GM19438 (cell line): ENCODE data around the gene CEMIP2.
"Not testable (repeated sequence)": the region's sequence is repeated elsewhere in the genome, so short reads cannot be mapped to it uniquely, and the experiment has no call there.

ENCODE experiments used
- ATAC-seq: cut with Tn5 transposase; IDR thresholded peaks from one replicate; pipeline ENCODE4 v1.9.1; 2021; ENCODE audit warnings: low read depth; ENCODE audit not compliant: unreplicated experiment

The CEMIP2 gene

DNA sequence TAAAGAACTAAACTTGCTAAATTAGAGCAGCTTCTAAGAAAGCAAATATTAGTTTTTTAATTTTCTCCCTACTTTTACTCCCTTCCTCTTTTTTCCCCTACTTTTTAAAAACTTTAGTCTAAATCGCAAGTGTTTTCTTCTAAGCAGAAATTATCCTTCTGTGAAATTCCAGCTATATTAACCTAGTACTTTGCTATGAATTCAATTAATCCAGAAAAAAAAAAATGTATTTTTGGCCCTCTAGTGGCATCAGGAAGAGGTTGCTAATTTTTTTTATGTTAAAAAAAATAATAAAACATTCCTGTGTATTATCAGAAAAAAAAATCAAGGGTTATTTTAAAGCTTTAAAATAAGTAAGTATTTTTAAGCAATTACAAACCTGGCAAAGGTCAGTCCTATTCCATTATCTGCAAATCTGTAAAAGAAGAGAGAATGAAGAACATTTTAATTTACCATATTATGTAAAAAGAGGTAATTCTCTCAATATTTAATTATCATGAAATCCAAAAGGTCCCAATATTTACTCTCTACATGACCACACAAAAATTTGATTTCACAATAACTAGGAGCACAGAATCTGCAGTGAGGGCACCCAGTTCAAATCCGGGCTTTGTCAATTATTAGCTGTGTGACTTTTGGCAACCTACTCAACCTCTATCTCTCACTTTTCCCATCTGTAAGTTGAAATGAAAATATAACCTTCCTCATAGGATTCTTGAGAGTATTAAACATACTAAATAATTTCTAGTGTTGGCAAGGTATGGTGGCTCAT is 52.0 kb downstream of the CEMIP2 start:
- no peak for ATAC-seq

DNA sequence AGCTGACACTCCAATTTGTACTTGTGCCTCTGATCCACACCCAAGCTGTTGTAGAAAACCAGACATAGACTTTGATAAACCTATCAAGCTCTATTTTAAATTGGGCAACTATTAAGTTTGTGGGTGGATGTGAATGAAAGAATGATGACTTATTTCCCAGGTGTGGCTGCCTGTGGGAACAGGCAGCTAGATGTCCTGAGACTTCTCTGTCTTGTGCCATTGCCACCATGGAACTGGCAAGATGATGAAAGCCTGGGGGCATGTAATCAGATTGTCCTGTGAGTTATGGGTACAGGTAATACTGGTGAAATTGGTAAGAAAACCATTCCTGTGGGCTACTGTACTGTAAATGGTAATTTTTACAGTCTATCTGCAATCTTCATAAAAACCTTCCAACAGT is 57.5 kb downstream of the CEMIP2 start:
- ATAC-seq, result no peak

DNA sequence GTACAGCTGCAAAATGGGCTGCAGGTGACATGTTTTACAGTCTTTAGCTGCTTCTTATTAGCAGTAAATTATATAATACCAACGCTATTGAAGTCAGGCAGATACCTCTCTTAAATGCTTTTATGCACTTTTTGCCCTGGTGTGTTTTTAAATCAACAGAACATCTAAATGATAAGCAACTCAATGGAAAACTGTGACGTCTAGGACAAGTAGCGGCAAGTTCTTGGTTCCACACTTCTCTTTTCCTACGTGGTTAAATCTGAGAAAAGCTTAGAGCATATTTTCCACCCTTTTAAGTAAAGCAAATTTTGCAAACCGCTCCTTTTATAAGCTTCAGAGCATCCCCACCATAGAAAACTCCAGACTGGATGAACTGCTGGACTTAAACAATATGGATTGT is 58.1 kb downstream of the CEMIP2 start:
- no peak for ATAC-seq

DNA sequence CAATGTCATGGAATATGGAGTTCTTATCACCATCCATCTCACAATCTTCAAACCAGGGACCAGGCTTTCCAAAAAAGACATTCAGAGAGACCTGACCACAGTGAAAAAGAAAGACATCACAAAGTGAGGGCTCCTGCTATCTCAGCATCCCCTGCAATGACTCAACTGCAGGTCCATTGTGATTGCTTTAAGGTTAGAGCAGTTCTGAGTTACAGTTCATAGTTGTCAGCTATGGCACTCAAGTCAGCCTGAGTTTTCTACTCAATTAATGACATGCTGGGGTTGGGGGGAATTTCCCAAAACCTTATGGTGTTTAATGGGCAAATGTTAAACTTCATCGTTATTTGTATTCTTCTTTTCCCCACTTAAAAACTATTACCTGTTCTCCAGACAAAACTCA is 58.9 kb downstream of the CEMIP2 start:
- no peak for ATAC-seq

DNA sequence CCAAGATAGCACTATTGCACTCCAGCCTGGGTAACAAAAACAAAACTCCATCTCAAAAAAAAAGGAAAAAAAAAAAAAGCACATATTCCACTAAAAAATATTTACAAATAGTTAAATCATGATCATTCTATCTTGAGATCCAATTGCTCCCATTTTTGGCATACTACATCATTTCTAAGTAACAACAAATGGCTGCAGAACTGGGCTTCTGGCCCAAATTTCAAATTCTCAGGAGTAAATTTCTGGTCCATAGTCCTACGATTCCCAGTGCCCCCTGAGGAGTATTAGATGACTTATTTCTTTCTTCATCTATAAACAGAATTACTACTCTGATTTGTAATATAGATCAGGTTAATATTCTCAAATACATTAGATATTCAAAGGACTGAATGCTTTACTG is 62.1 kb downstream of the CEMIP2 start:
- no peak for ATAC-seq

DNA sequence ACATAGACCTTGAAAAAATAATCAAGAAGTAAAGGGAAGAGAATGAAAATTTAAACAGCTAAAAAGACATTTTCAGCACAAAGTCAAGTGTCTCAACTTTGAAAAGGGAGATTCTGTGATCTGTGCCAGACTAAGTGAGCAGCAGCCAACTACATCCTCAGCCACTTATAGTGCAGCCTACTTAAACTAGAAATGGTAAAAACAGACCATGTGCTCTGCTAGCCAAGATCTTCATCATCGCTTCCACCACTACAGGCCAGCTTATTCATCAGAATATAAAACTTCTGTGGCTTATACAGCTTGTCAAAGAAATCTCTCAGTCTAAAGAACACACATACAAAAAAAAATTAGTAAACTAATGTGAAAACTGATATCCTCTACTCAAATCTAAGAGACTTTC is 63.5 kb downstream of the CEMIP2 start:
- ATAC-seq, result no peak

DNA sequence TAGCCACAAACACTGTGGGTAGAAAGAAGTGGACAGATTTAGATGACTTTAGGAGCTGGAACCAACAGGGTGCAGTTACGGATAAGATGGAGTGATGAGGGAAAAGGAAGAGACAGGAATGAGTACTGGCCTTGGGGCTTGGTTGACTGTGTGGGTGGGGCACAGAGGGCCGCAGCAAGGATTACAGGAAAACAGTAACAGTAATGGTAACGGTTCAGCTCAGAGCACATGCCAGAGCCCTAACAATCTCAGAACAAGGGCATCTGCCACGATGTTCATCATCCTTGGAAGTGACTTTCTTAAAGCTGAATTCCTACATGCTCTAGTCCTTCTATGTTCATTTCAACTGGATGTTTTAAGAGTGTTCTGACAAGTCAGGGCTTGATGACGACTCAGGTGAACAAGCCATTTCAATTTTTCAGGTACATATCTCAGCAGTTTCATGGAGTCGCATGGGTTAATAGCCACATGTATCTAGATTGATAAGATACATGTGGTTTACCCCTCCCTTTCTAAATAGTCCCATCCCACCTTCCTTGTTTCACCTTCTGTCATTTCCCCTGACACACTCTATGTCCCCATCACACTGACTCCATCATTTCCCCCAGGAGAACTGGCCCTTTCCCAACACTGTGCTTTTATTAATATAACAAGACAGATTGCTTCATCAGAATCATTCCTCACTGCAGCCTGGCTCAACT is 65.0 kb downstream of the CEMIP2 start:
- no peak for ATAC-seq

DNA sequence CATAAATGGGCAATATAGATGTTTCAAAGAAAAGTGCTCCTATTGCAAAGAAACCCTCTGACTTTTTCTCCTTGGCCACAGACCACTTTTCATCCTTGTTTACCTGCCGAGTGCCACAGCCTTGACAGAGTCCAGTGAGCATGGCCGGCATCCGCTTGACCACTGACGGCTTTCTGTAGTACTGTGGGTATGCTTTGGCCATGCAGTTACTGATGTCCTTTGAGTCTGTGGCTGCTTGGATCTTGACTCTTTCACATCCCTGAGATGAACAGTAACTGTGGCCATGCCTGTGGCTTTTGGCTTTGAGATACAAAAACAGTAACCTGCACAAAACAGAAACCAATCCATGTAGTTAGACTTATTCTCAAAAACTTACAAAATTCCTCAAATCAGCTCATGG is 70.4 kb downstream of the CEMIP2 start:
- ATAC-seq, result no peak

DNA sequence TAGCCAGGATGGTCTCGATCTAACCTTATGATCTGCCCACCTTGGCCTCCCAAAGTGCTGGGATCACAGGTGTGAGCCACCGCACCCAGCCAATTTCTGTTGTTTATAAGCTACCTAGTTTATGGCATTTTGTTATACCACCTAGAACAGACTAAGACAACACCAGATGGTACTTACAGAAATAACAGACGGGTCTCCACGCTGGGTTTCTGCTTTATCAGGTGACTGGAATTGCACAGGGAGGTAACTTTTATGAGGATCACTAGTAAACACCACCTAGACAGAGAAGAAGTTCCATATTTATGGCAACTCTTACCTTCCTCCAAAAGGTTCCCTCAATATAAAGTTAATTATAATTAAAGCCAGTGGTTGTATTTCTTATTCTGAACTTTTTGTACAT is 74.0 kb downstream of the CEMIP2 start:
- no peak for ATAC-seq

DNA sequence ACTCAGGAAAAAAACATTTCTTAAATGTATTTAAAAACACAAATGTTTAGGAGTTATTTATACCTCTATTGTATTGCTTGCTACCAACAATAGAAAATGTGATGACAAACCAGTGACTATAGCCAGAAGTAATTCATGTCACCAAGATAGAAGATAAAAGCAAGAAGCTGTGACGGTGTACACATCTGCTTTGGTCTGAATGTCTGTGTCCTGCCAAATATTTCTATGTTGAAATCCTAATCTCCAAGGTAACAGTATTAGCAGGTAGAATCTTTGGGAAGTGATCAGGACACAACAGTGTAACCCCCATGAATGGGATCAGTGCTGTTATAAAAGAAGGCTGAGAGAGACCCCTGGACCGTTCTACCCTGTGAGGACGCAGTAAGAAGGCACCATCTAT is 74.7 kb downstream of the CEMIP2 start:
- no peak for ATAC-seq

DNA sequence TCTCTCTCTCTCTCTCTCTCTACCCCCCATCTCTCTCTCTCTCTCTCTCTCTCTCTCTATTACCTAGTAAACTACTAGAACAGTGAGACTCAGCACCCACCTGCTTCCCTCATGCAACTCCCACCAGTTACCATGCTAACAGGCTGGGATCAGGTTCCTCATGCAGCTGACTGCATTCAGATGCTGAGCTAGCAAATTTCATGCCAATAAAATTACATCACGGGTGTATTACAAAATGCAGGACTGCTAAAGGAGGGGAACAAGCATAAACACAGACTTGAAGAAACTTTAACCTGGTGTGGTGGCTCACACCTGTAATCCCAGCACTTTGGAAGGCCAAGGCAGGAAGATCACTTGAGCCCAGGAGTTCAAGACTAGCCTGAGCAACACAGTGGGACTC is 76.0 kb downstream of the CEMIP2 start:
- no peak for ATAC-seq

DNA sequence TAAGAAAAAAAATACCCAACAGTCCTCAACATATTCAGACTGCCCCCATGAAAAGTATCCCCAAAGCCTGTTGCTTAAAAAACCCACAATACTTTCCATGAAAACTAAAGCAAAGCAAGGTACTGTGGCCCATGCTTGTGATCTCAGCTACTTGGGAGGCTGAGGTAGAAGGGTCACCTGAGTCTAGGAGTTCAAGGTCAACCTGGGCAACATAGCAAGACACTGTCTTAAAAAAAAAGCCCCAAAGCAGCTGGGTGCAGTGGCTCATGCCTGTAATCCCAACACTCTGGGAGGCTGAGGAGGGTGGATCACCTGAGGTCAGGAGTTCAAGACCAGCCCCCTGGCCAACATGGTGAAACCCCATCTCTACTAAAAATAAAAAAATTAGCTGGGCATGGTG is 76.7 kb downstream of the CEMIP2 start:
- not testable (repeated sequence) for ATAC-seq

DNA sequence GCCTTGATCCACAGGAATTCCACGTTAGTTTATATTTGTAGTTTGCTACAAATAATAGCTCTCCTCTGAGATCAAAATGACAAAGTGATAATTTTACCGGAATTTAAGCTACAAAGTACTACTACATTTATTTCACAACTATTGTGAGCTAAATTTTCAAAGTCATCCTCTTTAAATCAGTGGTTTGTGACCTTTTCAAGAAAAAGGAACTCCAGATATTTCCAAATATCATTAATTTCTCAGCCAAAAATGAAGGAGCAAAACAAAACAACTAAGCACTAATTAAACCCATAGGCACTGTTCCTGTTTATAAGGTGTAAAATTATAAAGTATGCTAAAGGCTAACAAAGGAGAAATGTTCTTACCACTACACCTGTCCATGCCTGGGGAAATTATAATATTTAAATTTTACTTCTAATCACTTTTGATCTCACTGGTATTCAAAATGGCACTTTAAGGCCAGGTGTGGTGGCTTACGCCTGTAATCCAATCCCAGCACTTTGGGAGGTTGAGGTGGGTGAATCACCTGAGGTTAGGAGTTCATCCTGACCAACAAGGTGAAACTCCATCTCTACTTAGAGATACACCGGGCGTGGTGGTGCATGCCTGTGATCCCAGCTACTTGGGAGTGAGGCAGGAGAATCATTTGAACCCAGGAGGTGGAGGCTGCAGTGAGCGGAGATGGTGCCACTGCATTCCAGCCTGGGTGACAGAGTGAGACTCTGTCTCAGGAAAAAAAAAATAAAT is 77.5 kb downstream of the CEMIP2 start:
- no peak for ATAC-seq

DNA sequence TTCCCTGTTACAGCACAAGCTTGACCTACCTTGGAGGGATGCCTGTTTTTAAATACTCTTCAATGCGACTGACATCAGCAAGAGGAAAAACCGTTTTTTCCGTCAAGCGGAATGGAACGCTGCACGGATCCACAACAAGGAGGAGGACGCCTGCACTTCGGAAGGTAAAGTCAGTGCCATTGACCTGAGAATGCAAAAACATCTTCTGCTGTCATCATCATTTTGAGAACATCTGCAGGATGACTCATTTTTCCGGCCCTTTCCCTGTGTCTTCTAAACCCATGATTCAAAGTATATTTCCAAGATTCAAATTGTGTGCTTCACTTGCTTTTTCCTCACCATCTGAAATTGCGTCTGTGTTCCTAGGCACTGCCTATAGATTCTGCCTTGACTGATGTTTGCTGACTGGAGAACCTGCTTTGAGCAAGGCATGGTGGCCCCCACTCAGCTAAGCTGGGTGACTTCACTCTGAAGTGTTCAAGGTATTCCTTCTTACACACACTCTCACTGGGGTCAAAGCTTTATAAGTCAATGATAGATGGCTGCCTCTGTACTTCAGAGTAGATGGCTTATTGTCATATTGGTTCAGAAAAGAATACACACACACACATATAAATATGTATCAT is 78.1 kb downstream of the CEMIP2 start:
- no peak for ATAC-seq

DNA sequence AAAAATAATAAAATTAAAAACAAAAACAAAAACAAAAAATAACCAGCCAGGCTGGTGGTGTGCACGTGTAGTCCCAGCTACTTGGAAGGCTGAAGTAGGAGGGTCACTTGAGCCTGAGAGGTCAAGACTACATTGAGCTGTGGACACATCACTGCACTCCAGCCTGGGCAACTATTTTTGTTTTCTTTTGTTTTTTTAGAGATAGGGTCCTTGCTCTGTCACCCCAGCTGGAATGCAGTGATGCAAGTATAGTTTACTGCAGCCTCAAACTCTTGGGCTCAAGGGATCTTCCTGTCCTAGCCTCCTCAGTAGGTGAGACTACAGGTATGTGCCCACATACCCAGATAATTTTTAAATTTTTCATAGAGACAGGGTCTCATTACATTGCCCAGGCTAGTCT is 80.6 kb downstream of the CEMIP2 start:
- no peak for ATAC-seq

DNA sequence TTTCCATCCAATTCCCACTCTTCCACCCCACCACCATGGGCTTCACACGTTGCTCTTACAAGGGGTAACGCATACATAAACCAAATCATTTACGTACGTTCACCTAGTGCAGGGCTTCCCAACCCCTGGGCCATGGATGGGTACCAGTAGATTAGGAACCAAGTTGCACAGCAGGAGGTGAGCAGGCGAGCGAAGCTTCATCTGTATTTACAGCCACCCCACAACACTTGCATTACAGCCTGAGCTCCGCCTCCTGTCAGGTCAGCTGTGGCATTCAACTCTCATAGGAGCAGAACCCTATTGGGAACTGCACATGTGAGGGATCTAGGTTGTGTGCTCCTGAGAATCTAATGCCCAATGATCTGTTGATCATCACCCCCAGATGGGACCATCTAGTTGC is 82.3 kb downstream of the CEMIP2 start:
- ATAC-seq, result no peak

DNA sequence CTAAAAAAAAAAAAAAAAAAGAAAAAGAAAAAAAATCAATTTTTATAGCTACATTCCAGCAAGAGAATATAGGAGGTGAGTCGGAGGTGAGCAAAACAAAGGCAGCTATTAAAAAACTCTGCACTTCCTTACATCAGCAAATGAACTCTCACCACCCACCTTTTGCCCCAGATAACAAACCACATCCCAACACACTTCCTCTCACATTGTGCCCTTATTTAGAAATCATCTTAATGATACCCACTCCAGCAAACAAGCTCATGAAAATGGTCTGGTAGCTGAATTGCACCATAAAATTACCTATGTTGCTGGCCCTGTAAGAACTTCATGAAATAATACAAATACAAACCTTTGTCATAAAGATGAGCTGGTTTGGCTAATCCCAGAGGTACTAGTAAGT is 82.9 kb downstream of the CEMIP2 start:
- no peak for ATAC-seq

DNA sequence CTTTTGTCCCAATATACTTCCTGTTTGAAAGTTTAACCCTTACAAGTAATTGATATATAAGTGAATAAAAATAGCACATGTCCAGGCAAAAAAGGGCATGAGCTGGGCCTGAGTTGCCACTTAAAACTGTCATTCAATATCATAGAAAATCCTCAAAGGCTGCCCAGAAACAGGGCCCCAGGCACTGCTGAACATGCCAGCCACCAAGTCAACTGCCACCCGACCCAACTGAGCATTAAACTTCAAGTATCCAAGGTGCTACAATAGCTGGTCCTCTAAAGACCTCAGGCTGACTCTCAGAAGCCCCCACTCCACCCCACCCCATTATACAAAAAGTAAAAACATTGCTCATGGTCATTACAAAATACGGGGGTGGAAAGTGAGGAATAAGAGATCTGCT is 83.7 kb downstream of the CEMIP2 start:
- no peak for ATAC-seq

DNA sequence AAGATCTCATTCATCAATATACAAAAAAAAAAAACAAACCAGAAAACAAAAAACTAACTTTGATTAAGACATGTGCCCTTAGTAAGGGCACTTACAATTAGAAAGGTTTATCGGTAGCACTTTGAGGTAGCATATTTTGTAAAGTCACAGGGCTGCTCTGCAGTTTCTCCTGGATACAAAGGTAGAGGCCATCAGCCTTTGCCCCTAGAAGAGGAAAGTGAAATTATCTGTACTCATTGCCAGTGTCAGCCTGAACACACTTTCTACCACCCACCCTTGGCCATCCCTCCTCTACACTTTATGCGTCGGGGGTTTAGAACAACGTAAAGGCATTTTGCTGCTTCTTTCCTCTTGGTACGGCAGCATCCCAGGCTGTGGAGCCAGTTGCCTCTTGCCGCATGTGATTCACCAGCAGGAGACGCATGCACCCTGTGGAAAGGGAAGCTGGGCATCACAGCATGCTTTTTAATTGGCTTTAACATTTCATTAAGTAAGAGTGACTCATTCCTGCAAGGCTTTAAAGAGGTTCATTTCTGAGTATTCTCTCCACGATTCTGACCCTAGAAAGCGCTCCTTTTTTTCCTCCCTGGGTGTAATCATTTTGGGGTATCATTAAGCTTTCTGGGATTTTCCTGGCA is 84.6 kb downstream of the CEMIP2 start:
- ATAC-seq, result no peak

DNA sequence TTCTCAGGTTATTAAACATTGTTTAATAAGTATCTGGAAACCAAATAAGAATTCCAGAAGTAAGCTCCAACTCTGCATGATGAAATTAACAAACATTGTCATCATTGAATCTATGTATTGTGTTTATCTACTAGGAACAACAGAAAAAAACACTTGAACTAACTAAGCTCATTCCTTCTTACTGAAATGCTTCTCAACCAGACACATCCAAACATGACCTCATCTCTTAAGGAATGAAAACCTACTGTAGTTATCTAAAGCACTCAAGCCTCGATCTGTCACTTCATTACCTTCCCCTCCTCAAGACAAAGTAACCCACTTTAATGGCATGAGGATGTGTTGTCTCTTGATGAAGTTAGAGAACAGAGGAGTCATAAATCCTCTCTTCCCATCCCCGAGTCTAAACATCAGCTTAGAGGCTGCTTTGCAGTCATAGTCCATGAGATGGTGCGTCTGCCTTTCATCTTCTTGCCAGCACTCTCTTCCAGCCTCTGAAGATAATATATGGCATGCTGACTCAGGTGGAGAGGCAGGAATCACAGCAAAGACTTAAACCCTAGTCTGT is 86.5 kb downstream of the CEMIP2 start:
- no peak for ATAC-seq
